ENCODE data around the gene TGFBR3. TPM values are rescaled to one million over a fixed set of nuclear protein-coding genes. Genes with fewer than 3 reads are reported as not detected.

TGFBR3 gene
- 10 to 100 TPM; 26.9 to 44.8 (median 33.6) TPM for polyA plus RNA-seq (ENCODE audit: insufficient read length in 10 of 10)
- long read RNA-seq, donor 1, result 0 reads
- long read RNA-seq, donor 2, result 0 reads
- long read RNA-seq, donor 3, result 0 reads
- long read RNA-seq, donor 4, full-length matches to known transcripts, result 2 of 2 reads
- long read RNA-seq, donor 4, partial matches to known transcripts, result 0 of 2 reads
- long read RNA-seq, donor 4, other reads (novel, unspliced or antisense), result 0 of 2 reads
- long read RNA-seq, donor 5, full-length matches to known transcripts, result 2 of 2 reads
- long read RNA-seq, donor 5, partial matches to known transcripts, result 0 of 2 reads
- long read RNA-seq, donor 5, other reads (novel, unspliced or antisense), result 0 of 2 reads
- long read RNA-seq, donor 6, partial matches to known transcripts, result 0 of 1 reads
- long read RNA-seq, donor 6, other reads (novel, unspliced or antisense), result 0 of 1 reads
- long read RNA-seq, donor 7, result 0 reads
- long read RNA-seq, donor 8, partial matches to known transcripts, result 0 of 2 reads
- long read RNA-seq, donor 8, other reads (novel, unspliced or antisense), result 0 of 2 reads
- long read RNA-seq, donor 9, result 0 reads

GRCh38 chr1:91885716-91886506, at the start of gene TGFBR3:
Gene TGFBR3, minus strand, starts transcription at chr1:91886151. Its CDS starts 24,620 bp downstream, at chr1:91861531.
- DNase-seq, result peak; percentile 95 to 98 (median 95)

- peak in 1 of 3 donors; percentile 40 for DNase-seq
Observed at GRCh38 chr1:91929250-91929649, 43.3 kb upstream of the TGFBR3 start.

- no peak for DNase-seq
Observed at GRCh38 chr1:91928026-91928425, 42.1 kb upstream of the TGFBR3 start.

- DNase-seq, result no peak
Observed at GRCh38 chr1:91925644-91926435, 39.9 kb upstream of the TGFBR3 start.

- peak in 1 of 3 donors; percentile 37 for DNase-seq
Observed at GRCh38 chr1:91924146-91924545, 38.2 kb upstream of the TGFBR3 start.

- DNase-seq, result no peak
Observed at GRCh38 chr1:91919962-91920361, 34.0 kb upstream of the TGFBR3 start.

- DNase-seq, result no peak
Observed at GRCh38 chr1:91916811-91917460, 31.0 kb upstream of the TGFBR3 start.

- no peak for DNase-seq
Observed at GRCh38 chr1:91916046-91916445, 30.1 kb upstream of the TGFBR3 start.

- no peak for DNase-seq
Observed at GRCh38 chr1:91913018-91913417, 27.1 kb upstream of the TGFBR3 start.

GRCh38 chr1:91912266-91912665, 26.3 kb upstream of the TGFBR3 start:
- DNase-seq, result no peak

GRCh38 chr1:91901231-91901630, 15.3 kb upstream of the TGFBR3 start:
- no peak for DNase-seq

GRCh38 chr1:91900562-91900961, 14.6 kb upstream of the TGFBR3 start:
- DNase-seq, result peak in 1 of 3 donors; percentile 82

- no peak for DNase-seq
Observed at GRCh38 chr1:91897016-91897415, 11.1 kb upstream of the TGFBR3 start.

GRCh38 chr1:91895832-91896556, 10.0 kb upstream of the TGFBR3 start:
- DNase-seq, result no peak

- DNase-seq, result no peak
Observed at GRCh38 chr1:91894036-91894761, 8.2 kb upstream of the TGFBR3 start.

- DNase-seq, result peak in 1 of 3 donors; percentile 25
Observed at GRCh38 chr1:91891969-91892368, 6.0 kb upstream of the TGFBR3 start.

GRCh38 chr1:91891454-91891853, 5.5 kb upstream of the TGFBR3 start:
- peak in 1 of 3 donors; percentile 26 for DNase-seq

- no peak for DNase-seq
Observed at GRCh38 chr1:91889717-91890459, 3.9 kb upstream of the TGFBR3 start.

GRCh38 chr1:91885213-91885715, 687 bp downstream of the TGFBR3 start:
- peak in 2 of 3 donors; percentile 37 to 82 for DNase-seq
